ENCODE data around the gene USP31. TPM values are rescaled to one million over a fixed set of nuclear protein-coding genes. Genes with fewer than 3 reads are reported as not detected.

USP31 gene
- total RNA-seq, 1 experiment from 2014 or later = 16.1 TPM

- H3K79me2 ChIP-seq (ENCODE audit: insufficient read depth, low read length) = peaks cover 16% of the 10 kb centered on the region; the same call in 1 of the 2 replicates
- peaks cover 19% of the 10 kb centered on the region for H3K27me3 Mint-ChIP-seq (ENCODE audit: low read depth)
- H3K27ac ChIP-seq (ENCODE audit: insufficient read length, low read depth, low read length) = no peak overlapping the region
- no peak overlapping the region for H3K9ac ChIP-seq (ENCODE audit: extremely low read depth, insufficient read length, low read length)
- H3K4me1 ChIP-seq (ENCODE audit: insufficient read depth, low read length) = peaks cover 9% of the 10 kb centered on the region; the same call in 1 of the 2 replicates
- no peaks in the 10 kb centered on the region for H3K9me3 ChIP-seq (ENCODE audit: control insufficient read depth, low read depth, low read length)
- no peak overlapping the region for H4K5ac ChIP-seq (ENCODE audit: insufficient read length, low read depth, low read length)
- no peak overlapping the region for H3K14ac ChIP-seq (ENCODE audit: insufficient read depth, low read length)
- H3K56ac ChIP-seq (ENCODE audit: insufficient read length, low read depth, low read length) = no peak overlapping the region
- no peak overlapping the region for H2AK5ac ChIP-seq (ENCODE audit: insufficient read length, low read length)
- H3K27me3 ChIP-seq (ENCODE audit: insufficient read depth, low read length) = no peaks in the 10 kb centered on the region
- H3K4me2 ChIP-seq (ENCODE audit: insufficient read depth, insufficient read length, low read length) = no peak overlapping the region
- no peak overlapping the region for H4K91ac ChIP-seq (ENCODE audit: insufficient read length, low read depth, low read length)
- H3K18ac ChIP-seq (ENCODE audit: insufficient read length, low read depth, low read length) = no peak overlapping the region
- WGBS (ENCODE audit: extremely low coverage, insufficient read length, low lambda C conversion rate) = no CpG with 5 or more reads among the region's 17 CpGs
- peaks cover 43 to 53% of the 10 kb centered on the region in 2 experiments for H3K4me1 Mint-ChIP-seq
- no peak overlapping the region for H2BK20ac ChIP-seq (ENCODE audit: low read depth, low read length, poor library complexity, severe bottlenecking)
- H3K79me1 ChIP-seq (ENCODE audit: insufficient read depth, low read depth, low read length, poor library complexity, severe bottlenecking) = peaks cover 5% of the 10 kb centered on the region
- H2BK120ac ChIP-seq (ENCODE audit: low read depth, low read length, poor library complexity, severe bottlenecking) = no peak overlapping the region
- H3K27ac Mint-ChIP-seq = peak overlapping the region in 2 of 3 experiments; percentile 14 to 88; a peak in 3 of 7 replicates
- H2BK5ac ChIP-seq (ENCODE audit: insufficient read length, low read length) = no peak overlapping the region
- H3K36me3 Mint-ChIP-seq (ENCODE audit: insufficient read depth in 1 of 3, low read depth in 3 of 3) = peaks cover 0 to 2% (median 0%) of the 10 kb centered on the region in 3 experiments; a peak in 2 of 7 replicates
- H3T11ph ChIP-seq (ENCODE audit: low read length) = no peak overlapping the region
- no peak overlapping the region for H3K4ac ChIP-seq (ENCODE audit: low read depth, low read length)
- no peak overlapping the region for H2BK15ac ChIP-seq (ENCODE audit: low read depth, low read length)
- no peaks in the 10 kb centered on the region for H3K9me3 Mint-ChIP-seq
- no peak overlapping the region for H4K8ac ChIP-seq (replicated peaks; ENCODE audit: insufficient read length, low read depth, low read length)
- H3K23me2 ChIP-seq (ENCODE audit: insufficient read length, low read depth, low read length, poor library complexity, severe bottlenecking) = peaks cover 6% of the 10 kb centered on the region
- peak overlapping the region; percentile 59 to 86 for H3K4me3 Mint-ChIP-seq
- no peak overlapping the region for H2AFZ ChIP-seq (ENCODE audit: low read length)
- H2BK12ac ChIP-seq (ENCODE audit: insufficient read length, low read depth, low read length) = no peak overlapping the region
- TF ChIP-seq CTCF (conservative IDR thresholded peaks at IDR 0.05) = no peak
- H3K23ac ChIP-seq (ENCODE audit: insufficient read length, low read depth, low read length) = no peak overlapping the region
- no peak for DNase-seq
- no peaks in the 10 kb centered on the region for H4K20me1 ChIP-seq (ENCODE audit: control insufficient read depth, insufficient read depth, insufficient read length)
Observed at GRCh38 chr16:23146877-23147601, 2.2 kb downstream of the USP31 start.

Measured in H9 (cell line).